Stimulated activated CD8-positive, alpha-beta memory T cell treated with anti-CD3 and anti-CD28 coated beads, Interleukin-12 subunit alpha, Interleukin-12 subunit beta, amount 100 ng/mL, for 4 hours (primary cell): ENCODE measurements around the gene PTPRS.
"Not testable (repeated sequence)": the region's sequence is repeated elsewhere in the genome, so short reads cannot be mapped to it uniquely, and the experiment has no call there.

Experiments used
- DNase-seq: peaks from one replicate; pipeline ENCODE4 v3.0.0-alpha.2; 2020; ENCODE audit warnings: low read depth

The PTPRS gene

GRCh38 chr19:5340637-5341447, at the start of gene PTPRS:
Gene PTPRS (minus strand): TSS chr19:5340812. CDS start chr19:5286140, 54,672 bp downstream.
- peak; percentile 61 for DNase-seq

DNA sequence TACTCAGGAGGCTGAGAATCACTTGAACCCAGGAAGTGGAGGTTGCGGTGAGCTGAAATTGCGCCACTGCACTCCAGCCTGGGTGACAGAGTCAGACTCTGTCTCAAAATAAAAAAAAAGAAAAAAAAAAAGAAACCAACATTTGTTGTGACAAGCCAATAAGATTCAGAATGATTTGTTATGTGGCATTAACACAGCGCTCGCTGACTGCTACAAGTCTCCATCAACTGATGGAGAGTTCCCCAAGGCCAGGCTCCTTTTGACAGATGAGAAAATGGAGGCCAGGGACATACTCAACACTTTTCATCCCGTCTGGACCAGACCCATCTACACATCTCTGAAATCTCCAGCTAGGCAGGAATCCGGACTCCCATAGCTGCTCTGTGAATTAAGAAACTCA, 48.7 kb upstream of the PTPRS start:
- DNase-seq = no peak

- DNase-seq = no peak
Observed at GRCh38 chr19:5387472-5387871, 46.9 kb upstream of the PTPRS start.

DNA sequence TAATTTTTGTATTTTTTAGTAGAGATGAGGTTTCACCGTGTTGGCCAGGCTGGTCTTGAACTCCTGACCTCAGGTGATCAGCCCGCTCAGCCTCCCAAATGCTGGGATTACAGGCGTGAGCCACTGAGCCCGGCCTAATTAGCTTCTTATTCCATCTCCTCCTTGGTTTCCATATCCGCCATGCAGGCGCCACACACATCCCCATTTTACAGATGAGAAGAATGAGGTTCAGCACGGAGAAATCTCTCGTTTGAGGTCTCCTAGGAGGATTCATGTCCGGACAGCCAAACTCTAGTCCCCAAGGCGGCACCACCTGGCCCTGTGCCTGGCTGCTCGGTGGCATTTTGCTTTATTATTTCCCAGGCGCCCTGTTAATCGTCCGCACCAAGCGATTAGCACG, 46.2 kb upstream of the PTPRS start:
- DNase-seq = no peak

- not testable (repeated sequence) for DNase-seq
Observed at GRCh38 chr19:5381197-5381596, 40.6 kb upstream of the PTPRS start.

GRCh38 chr19:5380215-5380919, 39.8 kb upstream of the PTPRS start:
- DNase-seq = no peak

GRCh38 chr19:5376928-5377327, 36.3 kb upstream of the PTPRS start:
- no peak for DNase-seq

GRCh38 chr19:5372572-5373200, 32.1 kb upstream of the PTPRS start:
- DNase-seq = no peak

- DNase-seq = peak; percentile 5
Observed at GRCh38 chr19:5369962-5370367, 29.4 kb upstream of the PTPRS start.

GRCh38 chr19:5369304-5369703, 28.7 kb upstream of the PTPRS start:
- DNase-seq = no peak

DNA sequence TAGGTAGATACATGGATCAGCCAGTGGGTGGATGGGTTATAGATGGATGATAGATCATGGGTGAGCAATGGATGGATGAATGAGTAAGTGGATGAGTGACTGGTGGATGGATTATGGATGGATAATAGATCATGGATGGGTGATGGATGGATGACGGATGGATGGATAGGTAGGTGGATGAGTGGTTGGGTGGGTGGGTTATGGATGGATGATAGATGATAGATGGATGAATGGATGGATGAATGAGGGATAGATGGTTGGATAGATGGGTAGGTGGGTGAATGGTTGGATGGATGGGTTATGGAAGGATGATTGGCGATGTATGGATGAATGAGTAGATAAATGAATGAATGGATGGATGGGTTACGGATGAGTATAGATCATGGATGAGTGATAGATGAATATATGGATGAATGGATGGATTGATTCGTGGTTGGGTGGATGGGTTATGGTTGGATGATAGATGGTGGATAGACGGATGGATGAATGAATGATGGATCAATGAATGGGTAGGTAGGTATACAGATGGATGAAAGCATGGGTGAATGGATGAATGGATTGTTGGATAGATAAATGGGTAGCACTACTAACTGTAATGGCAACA, 27.0 kb upstream of the PTPRS start:
- DNase-seq = no peak

DNA sequence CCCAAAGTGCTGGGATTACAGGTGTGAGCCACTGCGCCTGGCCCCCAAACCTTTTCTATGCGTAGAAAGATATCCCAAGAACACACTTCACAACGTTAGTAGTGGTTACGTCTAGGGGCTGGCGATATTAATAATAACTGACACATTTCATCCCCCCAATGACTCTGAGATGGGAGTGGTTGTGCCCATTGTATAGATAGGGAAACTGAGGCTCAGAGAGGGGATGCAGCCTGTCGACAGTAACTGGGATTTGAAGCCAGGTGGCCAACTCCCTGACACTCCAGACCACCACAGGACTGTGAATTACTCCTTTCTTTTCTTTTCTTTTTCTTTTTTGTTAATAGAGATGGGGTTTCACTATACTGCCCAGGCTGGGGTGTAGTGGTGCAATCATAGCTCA, 25.3 kb upstream of the PTPRS start:
- no peak for DNase-seq

- no peak for DNase-seq
Observed at GRCh38 chr19:5364674-5365073, 24.1 kb upstream of the PTPRS start.

- DNase-seq = not testable (repeated sequence)
Observed at GRCh38 chr19:5361839-5362238, 21.2 kb upstream of the PTPRS start.

- DNase-seq = no peak
Observed at GRCh38 chr19:5361407-5361806, 20.8 kb upstream of the PTPRS start.

DNA sequence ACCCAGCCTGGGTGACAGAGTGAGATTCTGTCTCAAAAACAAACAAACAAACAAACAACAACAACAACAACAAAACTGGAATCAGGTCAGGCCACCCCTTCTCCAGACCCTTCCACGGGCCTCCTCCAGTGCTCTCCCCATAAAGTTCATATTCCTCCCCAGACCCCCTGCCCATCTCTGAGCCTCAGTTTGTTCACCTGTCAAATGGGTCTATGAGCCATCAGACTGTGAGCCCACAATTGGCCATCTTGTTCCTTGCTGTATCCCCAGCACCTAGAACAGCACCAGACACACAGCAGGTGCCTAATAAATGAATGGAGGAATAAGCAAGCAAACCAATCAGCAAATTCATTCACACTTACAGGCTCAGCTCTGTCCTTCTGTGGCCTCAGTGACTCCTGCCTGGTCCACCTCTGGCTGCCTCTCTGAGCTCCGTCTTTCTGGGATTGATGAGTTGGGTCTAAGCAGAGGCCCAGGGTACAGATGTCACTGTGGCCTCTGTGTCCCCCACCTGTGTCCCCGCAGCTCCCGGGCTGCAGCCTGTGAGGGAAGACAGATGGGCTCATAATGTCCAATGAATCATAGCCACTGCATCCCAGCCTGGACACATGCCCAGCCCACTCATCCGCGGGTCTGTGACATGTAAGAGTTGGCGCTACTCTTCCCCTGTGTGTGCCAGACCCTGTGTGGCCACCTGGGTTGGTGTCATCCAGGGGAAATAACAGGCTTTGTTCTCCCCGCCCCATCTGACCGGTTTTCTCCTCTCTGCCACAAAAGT, 19.6 kb upstream of the PTPRS start:
- no peak for DNase-seq

GRCh38 chr19:5358173-5358800, 17.7 kb upstream of the PTPRS start:
- no peak for DNase-seq

DNA sequence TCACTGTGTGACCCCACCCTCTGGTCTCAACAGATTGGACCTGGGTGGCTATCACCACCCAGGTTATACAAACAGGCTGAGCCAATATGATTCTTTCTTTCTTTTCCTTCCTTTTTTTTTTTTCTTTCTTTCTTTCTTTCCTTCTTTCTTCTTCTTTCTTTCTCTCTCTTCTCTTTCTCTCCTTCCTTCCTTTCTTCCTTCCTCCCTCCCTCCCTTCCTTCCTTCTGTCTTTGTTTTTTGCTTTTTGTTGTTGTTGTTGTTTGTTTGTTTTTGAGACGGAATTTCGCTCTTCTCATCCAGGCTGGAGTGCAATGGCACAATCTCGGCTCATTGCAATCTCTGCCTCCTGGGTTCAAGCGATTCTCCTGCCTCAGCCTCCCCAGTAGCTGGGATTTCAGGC, 17.0 kb upstream of the PTPRS start:
- no peak for DNase-seq

DNA sequence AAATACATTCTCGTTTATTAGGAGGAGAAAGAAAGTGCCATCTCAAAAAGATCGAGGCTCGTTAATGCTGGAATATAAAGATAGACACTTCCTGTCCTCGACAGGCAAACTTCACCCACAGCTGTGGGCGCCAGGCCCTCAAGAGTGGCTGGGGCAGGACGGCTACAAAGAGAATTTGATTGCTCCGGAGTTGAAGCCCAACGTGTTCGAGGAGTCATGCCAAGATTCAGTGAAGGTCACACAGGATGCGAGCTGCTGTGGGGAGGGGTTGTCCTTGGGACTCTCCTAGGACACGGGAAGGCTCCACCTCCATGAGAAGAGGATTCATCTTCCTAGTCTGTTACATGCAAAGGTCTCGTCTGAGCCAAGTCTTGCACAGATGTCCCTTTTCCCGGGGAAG, 16.3 kb upstream of the PTPRS start:
- no peak for DNase-seq

DNA sequence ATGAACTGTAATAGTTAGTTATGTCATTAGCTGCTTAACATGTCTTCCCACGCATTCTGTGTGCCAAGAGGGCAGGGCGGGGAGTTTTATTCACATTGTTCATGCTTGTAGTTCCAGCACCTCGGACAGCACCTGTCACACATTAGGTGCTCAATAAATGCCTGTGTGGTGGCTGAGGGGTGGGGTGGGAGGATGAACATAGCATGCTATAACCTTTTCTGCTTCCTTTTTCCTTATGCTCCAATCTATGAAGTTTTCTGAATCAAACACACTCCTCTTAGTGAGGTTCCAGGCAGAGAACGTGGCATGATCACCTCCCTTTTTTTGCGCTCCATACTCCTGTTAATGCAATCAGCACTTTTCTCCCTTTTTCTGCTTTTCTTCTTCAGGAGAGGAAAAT, 15.8 kb upstream of the PTPRS start:
- no peak for DNase-seq

GRCh38 chr19:5355693-5356092, 15.1 kb upstream of the PTPRS start:
- no peak for DNase-seq
